NCI-H2081 treated with DMSO at 0.1 percent for 48 hours (cell line): Measurements from ENCODE around the gene COX6B2.

Experiments
- DNase-seq: peaks from one replicate; lab custom pipeline; 2025; lab: John Stamatoyannopoulos, UW

COX6B2 gene

GRCh38 chr19:55312621-55313512, 41.7 kb downstream of the COX6B2 start:
- no peak for DNase-seq

- no peak for DNase-seq
Measured at GRCh38 chr19:55311797-55312196, 42.7 kb downstream of the COX6B2 start.

- no peak for DNase-seq
Measured at GRCh38 chr19:55311397-55311796, 43.1 kb downstream of the COX6B2 start.

GRCh38 chr19:55310498-55310897, 44.0 kb downstream of the COX6B2 start:
- DNase-seq = no peak

- DNase-seq = no peak
Measured at GRCh38 chr19:55309448-55309847, 45.1 kb downstream of the COX6B2 start.

- DNase-seq = no peak
Measured at GRCh38 chr19:55308281-55308680, 46.2 kb downstream of the COX6B2 start.

GRCh38 chr19:55306712-55307111, 47.8 kb downstream of the COX6B2 start:
- no peak for DNase-seq

GRCh38 chr19:55305983-55306562, 48.4 kb downstream of the COX6B2 start:
- no peak for DNase-seq

- DNase-seq = no peak
Measured at GRCh38 chr19:55305491-55305890, 49.0 kb downstream of the COX6B2 start.

- no peak for DNase-seq
Measured at GRCh38 chr19:55304980-55305379, 49.5 kb downstream of the COX6B2 start.

- DNase-seq = no peak
Measured at GRCh38 chr19:55304279-55304978, 50.1 kb downstream of the COX6B2 start.

- DNase-seq = no peak
Measured at GRCh38 chr19:55303477-55303876, 51.0 kb downstream of the COX6B2 start.

- no peak for DNase-seq
Measured at GRCh38 chr19:55302318-55302703, 52.2 kb downstream of the COX6B2 start.

GRCh38 chr19:55301459-55302317, 52.8 kb downstream of the COX6B2 start:
- DNase-seq = no peak

GRCh38 chr19:55300886-55301458, 53.5 kb downstream of the COX6B2 start:
- DNase-seq = no peak

GRCh38 chr19:55299991-55300390, 54.5 kb downstream of the COX6B2 start:
- no peak for DNase-seq
